HG03439 (cell line): Measurements from ENCODE around the gene TM6SF1.

ENCODE experiments used
- ATAC-seq: cut with Tn5 transposase; IDR thresholded peaks from one replicate; pipeline ENCODE4 v1.9.1; 2021; ENCODE audit warnings: mild to moderate bottlenecking, moderate library complexity; ENCODE audit not compliant: unreplicated experiment

TM6SF1 gene

DNA sequence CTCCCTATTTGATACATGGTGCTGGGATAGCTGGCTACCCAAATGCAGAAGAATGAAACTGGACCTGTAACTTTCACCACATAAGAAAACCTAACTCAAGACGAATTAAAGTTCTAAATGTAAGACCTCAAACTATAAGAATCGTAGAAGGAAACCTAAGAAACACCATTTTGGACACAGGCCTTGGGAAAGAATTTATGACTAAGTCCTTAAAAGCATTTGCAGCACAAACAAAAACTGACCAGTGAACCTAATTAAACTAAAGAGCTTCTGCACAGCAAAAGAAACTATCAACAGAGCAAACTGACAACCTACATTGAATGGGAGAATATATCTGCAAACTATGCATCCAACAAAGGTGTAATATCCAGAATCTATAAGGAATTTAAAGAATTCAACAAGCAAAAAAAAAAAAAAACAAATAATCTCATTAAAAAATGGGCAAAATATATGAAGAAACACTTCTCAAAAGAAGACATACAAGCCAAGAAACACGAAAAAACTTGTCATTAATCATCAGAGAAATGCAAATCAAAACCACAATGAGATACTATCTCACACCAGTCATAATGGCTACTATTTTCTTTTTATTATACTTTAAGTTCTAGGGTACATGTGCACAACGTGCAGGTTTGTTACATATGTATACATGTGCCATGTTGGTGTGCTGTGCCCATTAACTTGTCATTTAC, 63.2 kb downstream of the TM6SF1 start:
- ATAC-seq: no peak

DNA sequence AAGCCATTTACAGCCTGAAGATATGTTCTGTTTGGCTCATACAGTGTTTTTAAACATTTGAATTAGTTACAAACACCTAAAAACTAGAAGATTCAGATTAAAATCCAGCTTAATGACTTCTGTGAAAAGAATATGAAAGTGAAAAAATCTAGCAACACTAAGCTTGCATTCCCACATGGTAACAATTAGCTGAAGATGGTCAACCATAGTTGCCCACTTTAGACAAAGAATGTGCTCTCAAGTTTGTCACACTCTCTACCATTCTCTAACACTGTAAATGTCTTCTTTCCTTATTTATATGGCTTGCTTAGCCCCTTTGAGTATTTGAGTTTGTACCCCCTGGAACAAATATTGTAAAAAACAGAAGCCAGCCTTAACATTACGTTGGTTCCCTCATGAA, 67.4 kb downstream of the TM6SF1 start:
- no peak for ATAC-seq

GRCh38 chr15:83178390-83178789, 70.9 kb downstream of the TM6SF1 start:
- no peak for ATAC-seq

DNA sequence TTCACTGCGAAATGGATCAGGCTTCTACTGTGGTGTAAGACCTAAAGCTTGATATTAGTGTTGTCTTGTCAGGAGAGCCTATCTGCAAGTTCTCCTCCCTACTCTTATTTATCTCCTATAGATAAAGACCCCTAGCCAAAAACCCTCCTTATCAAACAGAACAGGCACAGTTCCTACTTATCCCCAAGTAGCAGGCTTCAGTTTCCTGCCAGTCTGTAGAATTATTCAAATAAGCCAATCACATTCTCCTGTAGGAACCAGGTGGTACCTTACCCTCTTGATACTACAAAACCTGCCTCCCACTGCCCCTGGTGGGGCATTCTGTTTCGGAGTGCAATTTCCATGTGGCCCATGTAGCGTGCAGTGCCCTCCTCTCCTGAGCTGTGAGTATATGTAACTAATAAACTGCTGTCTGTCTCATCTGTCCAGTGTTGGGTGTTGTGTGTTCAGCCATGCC, 71.5 kb downstream of the TM6SF1 start:
- ATAC-seq: no peak

DNA sequence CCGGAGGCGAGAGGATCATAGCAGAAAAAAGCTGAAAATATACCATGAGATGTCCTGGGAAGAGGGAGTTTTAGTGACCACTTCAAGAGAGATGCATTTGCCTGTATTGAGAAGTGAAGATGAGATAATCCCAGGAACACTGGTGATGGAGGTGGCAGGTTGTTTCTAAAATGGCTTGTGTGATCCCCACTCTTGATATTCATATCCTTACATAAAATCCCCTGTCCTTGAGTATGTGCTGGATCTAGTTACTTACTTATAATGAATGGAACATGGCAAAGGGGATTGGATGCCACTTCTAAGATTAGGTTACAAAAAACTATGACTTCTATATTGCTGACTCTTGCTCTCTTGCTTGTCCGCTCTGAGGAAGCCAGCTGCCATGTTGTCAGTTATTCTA, 78.1 kb downstream of the TM6SF1 start:
- no peak for ATAC-seq
